H9 (cell line): Measurements from ENCODE around the gene MOCS2. TPM values are rescaled to one million over a fixed set of nuclear protein-coding genes. Genes with fewer than 3 reads are reported as not detected.

Experiments
- DNase-seq: peaks from one replicate; pipeline ENCODE4 v3.0.0-alpha.2; 2017
- H2AFZ ChIP-seq: one replicate; pipeline ENCODE4 v1.6.1; 2013; ENCODE audit warnings: mild to moderate bottlenecking, low read length, control low read depth, moderate library complexity
- H2AK5ac ChIP-seq: 2 replicates; pipeline ENCODE4 v1.6.1; 2013; ENCODE audit warnings: low read length, control low read depth, mixed read lengths; ENCODE audit not compliant: insufficient read length
- H2BK120ac ChIP-seq: one replicate; pipeline ENCODE4 v1.6.1; 2013; ENCODE audit warnings: low read depth, mild to moderate bottlenecking, low read length, control low read depth, inconsistent platforms; ENCODE audit not compliant: poor library complexity, severe bottlenecking
- H2BK12ac ChIP-seq: 2 replicates; pipeline ENCODE4 v1.6.1; 2013; ENCODE audit warnings: low read length, control low read depth, mixed read lengths, low read depth; ENCODE audit not compliant: insufficient read length
- H2BK15ac ChIP-seq: 2 replicates; pipeline ENCODE4 v1.6.1; 2013; ENCODE audit warnings: low read depth, low read length, control low read depth
- H2BK20ac ChIP-seq: one replicate; pipeline ENCODE4 v1.6.1; 2013; ENCODE audit warnings: low read depth, mild to moderate bottlenecking, low read length, control low read depth, inconsistent platforms; ENCODE audit not compliant: poor library complexity, severe bottlenecking
- H2BK5ac ChIP-seq: 2 replicates; pipeline ENCODE4 v1.6.1; 2013; ENCODE audit warnings: low read length, control low read depth, mixed read lengths; ENCODE audit not compliant: insufficient read length
- H3K14ac ChIP-seq: 2 replicates; pipeline ENCODE4 v1.6.1; 2013; ENCODE audit warnings: low read length, control low read depth; ENCODE audit not compliant: insufficient read depth
- H3K18ac ChIP-seq: 2 replicates; pipeline ENCODE4 v1.6.1; 2013; ENCODE audit warnings: low read depth, mild to moderate bottlenecking, mixed read lengths, low read length, control low read depth; ENCODE audit not compliant: insufficient read length
- H3K23ac ChIP-seq: 2 replicates; pipeline ENCODE4 v1.6.1; 2013; ENCODE audit warnings: low read length, control low read depth, mixed read lengths, low read depth; ENCODE audit not compliant: insufficient read length
- H3K23me2 ChIP-seq: 2 replicates; pipeline ENCODE4 v1.6.1; 2013; ENCODE audit warnings: low read depth, mild to moderate bottlenecking, mixed read lengths, low read length, control low read depth; ENCODE audit not compliant: insufficient read length, poor library complexity, severe bottlenecking
- H3K27ac ChIP-seq: 2 replicates; pipeline ENCODE4 v1.5.1; 2013; ENCODE audit warnings: low read length, control low read depth, mixed read lengths, low read depth; ENCODE audit not compliant: insufficient read length
- H3K27me3 ChIP-seq: 2 replicates; pipeline ENCODE4 v1.6.1; 2013; ENCODE audit warnings: low read length, control low read depth, inconsistent platforms; ENCODE audit not compliant: insufficient read depth
- H3K4ac ChIP-seq: 2 replicates; pipeline ENCODE4 v1.6.1; 2013; ENCODE audit warnings: low read depth, mild to moderate bottlenecking, control low read depth, inconsistent platforms, low read length, moderate library complexity
- H3K4me1 ChIP-seq: 2 replicates; pipeline ENCODE4 v1.6.1; 2013; ENCODE audit warnings: low read length, control low read depth, inconsistent platforms; ENCODE audit not compliant: insufficient read depth
- H3K4me2 ChIP-seq: 2 replicates; pipeline ENCODE4 v1.6.1; 2013; ENCODE audit warnings: low read length, control low read depth, mixed read lengths; ENCODE audit not compliant: insufficient read length, insufficient read depth
- H3K56ac ChIP-seq: 2 replicates; pipeline ENCODE4 v1.6.1; 2013; ENCODE audit warnings: low read depth, mild to moderate bottlenecking, mixed read lengths, low read length, control low read depth; ENCODE audit not compliant: insufficient read length
- H3K79me1 ChIP-seq: 2 replicates; pipeline ENCODE4 v1.6.1; 2013; ENCODE audit warnings: low read depth, mild to moderate bottlenecking, moderate library complexity, low read length, control low read depth, inconsistent platforms; ENCODE audit not compliant: insufficient read depth, poor library complexity, severe bottlenecking
- H3K79me2 ChIP-seq: 2 replicates; pipeline ENCODE4 v1.6.1; 2013; ENCODE audit warnings: low read length, control low read depth, inconsistent platforms; ENCODE audit not compliant: insufficient read depth
- H3K9ac ChIP-seq: 2 replicates; pipeline ENCODE4 v1.6.1; 2013; ENCODE audit warnings: low read length, control low read depth, mixed read lengths; ENCODE audit not compliant: insufficient read length; ENCODE audit errors: extremely low read depth
- H3K9me3 ChIP-seq: one replicate; pipeline ENCODE4 v1.6.1; 2013; ENCODE audit warnings: low read depth, low read length, inconsistent platforms; ENCODE audit not compliant: control insufficient read depth
- H3T11ph ChIP-seq: one replicate; pipeline ENCODE4 v1.6.1; 2013; ENCODE audit warnings: mild to moderate bottlenecking, low read length, control low read depth, inconsistent platforms
- H4K20me1 ChIP-seq: one replicate; pipeline ENCODE4 v1.6.1; 2013; ENCODE audit not compliant: control insufficient read depth, insufficient read length, insufficient read depth
- H4K5ac ChIP-seq: 2 replicates; pipeline ENCODE4 v1.6.1; 2013; ENCODE audit warnings: low read depth, mild to moderate bottlenecking, mixed read lengths, low read length, control low read depth; ENCODE audit not compliant: insufficient read length
- H4K8ac ChIP-seq: replicated peaks from 2 replicates; pipeline ENCODE4 v1.6.1; 2013; ENCODE audit warnings: low read length, control low read depth, mixed read lengths, low read depth; ENCODE audit not compliant: insufficient read length
- H4K91ac ChIP-seq: 2 replicates; pipeline ENCODE4 v1.6.1; 2013; ENCODE audit warnings: low read depth, mild to moderate bottlenecking, moderate library complexity, mixed read lengths, low read length, control low read depth; ENCODE audit not compliant: insufficient read length
- H3K27ac Mint-ChIP-seq, 3 experiments: 2 replicates in 2 of 3; 3 replicates in 1 of 3; pipeline ENCODE4 v1.8.0; 2020 to 2021; ENCODE audit warnings: mixed read lengths in 3 of 3, mild to moderate bottlenecking in 1 of 3, moderate library complexity in 1 of 3
- H3K27me3 Mint-ChIP-seq: 2 replicates; pipeline ENCODE4 v1.8.0; 2021; ENCODE audit warnings: low read depth, mild to moderate bottlenecking, moderate library complexity, mixed read lengths
- H3K36me3 Mint-ChIP-seq, 3 experiments: 2 replicates in 2 of 3; 3 replicates in 1 of 3; pipeline ENCODE4 v1.8.0; 2020 to 2021; ENCODE audit warnings: low read depth in 3 of 3, mixed read lengths in 3 of 3; ENCODE audit not compliant: insufficient read depth in 1 of 3
- H3K4me1 Mint-ChIP-seq, 2 experiments: 2 replicates each; pipeline ENCODE4 v1.8.0; 2020; ENCODE audit warnings: mixed read lengths in 2 of 2
- H3K4me3 Mint-ChIP-seq, 2 experiments: 2 replicates in 1 of 2; 3 replicates in 1 of 2; pipeline ENCODE4 v1.8.0; 2020 to 2021; ENCODE audit warnings: mild to moderate bottlenecking in 2 of 2, mixed read lengths in 2 of 2, moderate library complexity in 1 of 2
- H3K9me3 Mint-ChIP-seq, 2 experiments: 2 replicates in 1 of 2; 3 replicates in 1 of 2; pipeline ENCODE4 v1.8.0; 2020; ENCODE audit warnings: mild to moderate bottlenecking in 2 of 2, mixed read lengths in 2 of 2, moderate library complexity in 1 of 2
- WGBS: extraction: QIAGEN DNeasy Blood & Tissue Kit; methylation state at CpG from one replicate; pipeline ENCODE4 v1.1.7; 2013; ENCODE audit warnings: missing lambda C conversion rate, low lambda C conversion rate, mixed read lengths; ENCODE audit not compliant: insufficient read length; ENCODE audit errors: extremely low coverage; 5-methylcytosine and 5-hydroxymethylcytosine counted together
- total RNA-seq: library from RNA; stranded (reverse); gene quantifications from 2 replicates; pipeline ENCODE4 v1.2.1, GENCODE V29; 2021
- TF ChIP-seq, protein P1 (sequence below): fragments of 200-600 bp; sonication (generic); conservative IDR thresholded peaks from 3 replicates; pipeline ENCODE4 v1.8.0; 2021; ENCODE audit warnings: antibody characterized with exemption, mild to moderate bottlenecking

The MOCS2 gene
- total RNA-seq, 1 experiment from 2014 or later: 24.8 TPM

DNA sequence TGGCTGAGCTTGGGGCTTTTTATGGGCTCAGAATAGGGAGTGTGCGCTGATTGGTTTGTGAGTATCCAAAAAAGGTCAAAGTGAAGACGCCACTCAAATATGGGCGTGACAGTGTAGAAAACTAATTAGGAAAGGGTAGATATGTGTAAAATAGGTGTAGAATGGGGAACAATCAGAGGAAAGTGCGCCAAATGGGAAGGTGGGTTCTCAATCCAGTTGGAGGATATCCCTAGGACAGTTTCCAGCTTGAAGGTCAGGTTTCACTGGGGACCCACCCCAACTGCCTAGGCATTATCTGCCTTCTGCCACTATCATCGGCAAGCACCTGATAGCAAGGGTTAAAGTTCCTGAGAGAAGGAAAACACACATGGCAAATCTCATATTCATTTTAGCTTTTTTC, 9.3 kb upstream of the MOCS2 start:
- no peak overlapping the region for H4K8ac ChIP-seq
- no peak overlapping the region for H4K91ac ChIP-seq
- no peaks in the 10 kb centered on the region for H3K27me3 ChIP-seq
- no peak overlapping the region for H4K5ac ChIP-seq
- no CpG with 5 or more reads among the region's 5 CpGs for WGBS
- Mint-ChIP-seq H3K4me1 (peaks cover 0 to 7% of the 10 kb centered on the region in 2 experiments; a peak in 2 of 4 replicates), H3K27me3 (no peaks in the 10 kb centered on the region), H3K4me3 (no peak overlapping the region), H3K27ac (no peak overlapping the region), H3K9me3 (no peaks in the 10 kb centered on the region), H3K36me3 (no peaks in the 10 kb centered on the region)
- no peak overlapping the region for H3K4me2 ChIP-seq
- H2BK120ac ChIP-seq: no peak overlapping the region
- H3K23ac ChIP-seq: no peak overlapping the region
- no peak overlapping the region for H3K18ac ChIP-seq
- H2BK15ac ChIP-seq: no peak overlapping the region
- no peaks in the 10 kb centered on the region for H3K9me3 ChIP-seq
- no peak overlapping the region for H3K4ac ChIP-seq
- H3K27ac ChIP-seq: no peak overlapping the region
- H2AK5ac ChIP-seq: no peak overlapping the region
- H3K9ac ChIP-seq: no peak overlapping the region
- H3K56ac ChIP-seq: no peak overlapping the region
- H3K23me2 ChIP-seq: no peaks in the 10 kb centered on the region
- H2BK20ac ChIP-seq: no peak overlapping the region
- H3K79me2 ChIP-seq: no peaks in the 10 kb centered on the region; the same call in 1 of the 2 replicates
- no peak overlapping the region for H3K14ac ChIP-seq
- TF ChIP-seq, protein P1, sequence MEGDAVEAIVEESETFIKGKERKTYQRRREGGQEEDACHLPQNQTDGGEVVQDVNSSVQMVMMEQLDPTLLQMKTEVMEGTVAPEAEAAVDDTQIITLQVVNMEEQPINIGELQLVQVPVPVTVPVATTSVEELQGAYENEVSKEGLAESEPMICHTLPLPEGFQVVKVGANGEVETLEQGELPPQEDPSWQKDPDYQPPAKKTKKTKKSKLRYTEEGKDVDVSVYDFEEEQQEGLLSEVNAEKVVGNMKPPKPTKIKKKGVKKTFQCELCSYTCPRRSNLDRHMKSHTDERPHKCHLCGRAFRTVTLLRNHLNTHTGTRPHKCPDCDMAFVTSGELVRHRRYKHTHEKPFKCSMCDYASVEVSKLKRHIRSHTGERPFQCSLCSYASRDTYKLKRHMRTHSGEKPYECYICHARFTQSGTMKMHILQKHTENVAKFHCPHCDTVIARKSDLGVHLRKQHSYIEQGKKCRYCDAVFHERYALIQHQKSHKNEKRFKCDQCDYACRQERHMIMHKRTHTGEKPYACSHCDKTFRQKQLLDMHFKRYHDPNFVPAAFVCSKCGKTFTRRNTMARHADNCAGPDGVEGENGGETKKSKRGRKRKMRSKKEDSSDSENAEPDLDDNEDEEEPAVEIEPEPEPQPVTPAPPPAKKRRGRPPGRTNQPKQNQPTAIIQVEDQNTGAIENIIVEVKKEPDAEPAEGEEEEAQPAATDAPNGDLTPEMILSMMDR: no peak
- H3K79me1 ChIP-seq: no peaks in the 10 kb centered on the region
- no peak overlapping the region for H2BK5ac ChIP-seq
- H2BK12ac ChIP-seq: no peak overlapping the region
- H3K4me1 ChIP-seq: no peaks in the 10 kb centered on the region
- no peak overlapping the region for H3T11ph ChIP-seq
- no peak for DNase-seq
- no peaks in the 10 kb centered on the region for H4K20me1 ChIP-seq
- no peak overlapping the region for H2AFZ ChIP-seq
